ENCODE measurements around the gene MRGPRX4.
"Not testable (repeated sequence)": the region's sequence is repeated elsewhere in the genome, so short reads cannot be mapped to it uniquely, and the experiment has no call there.

Gene MRGPRX4

DNA sequence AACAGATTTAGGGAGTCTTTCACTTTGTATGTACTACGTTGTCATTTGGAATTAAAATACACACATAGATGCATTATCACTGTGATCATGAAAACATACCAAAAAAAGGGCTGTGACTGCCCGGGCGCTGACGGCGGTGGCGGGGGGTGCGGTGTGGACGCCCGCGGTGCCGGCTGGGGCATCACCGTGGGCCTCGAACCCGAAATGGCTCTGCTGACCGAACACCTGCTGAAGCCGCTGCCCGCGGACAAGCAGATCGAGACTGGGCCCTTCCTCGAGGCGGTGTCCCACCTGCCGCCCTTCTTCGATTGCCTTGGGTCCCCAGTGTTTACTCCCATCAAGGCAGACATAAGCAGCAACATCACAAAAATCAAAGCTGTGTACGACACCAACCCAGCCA is 16.2 kb downstream of the MRGPRX4 start:
- H3K27ac ChIP-seq (ENCODE audit: low read depth, low read length): no peak overlapping the region
- no peaks in the 10 kb centered on the region for H3K9me2 ChIP-seq (replicated peaks; ENCODE audit: control insufficient read depth, low read length)
- no peaks in the 10 kb centered on the region for H3K36me3 ChIP-seq (ENCODE audit: control insufficient read depth, low read length)
- H3K79me2 ChIP-seq (ENCODE audit: control insufficient read depth, low read length): no peaks in the 10 kb centered on the region
- no peak overlapping the region for H3K4me2 ChIP-seq (ENCODE audit: low read length)
- TF ChIP-seq, protein P1, sequence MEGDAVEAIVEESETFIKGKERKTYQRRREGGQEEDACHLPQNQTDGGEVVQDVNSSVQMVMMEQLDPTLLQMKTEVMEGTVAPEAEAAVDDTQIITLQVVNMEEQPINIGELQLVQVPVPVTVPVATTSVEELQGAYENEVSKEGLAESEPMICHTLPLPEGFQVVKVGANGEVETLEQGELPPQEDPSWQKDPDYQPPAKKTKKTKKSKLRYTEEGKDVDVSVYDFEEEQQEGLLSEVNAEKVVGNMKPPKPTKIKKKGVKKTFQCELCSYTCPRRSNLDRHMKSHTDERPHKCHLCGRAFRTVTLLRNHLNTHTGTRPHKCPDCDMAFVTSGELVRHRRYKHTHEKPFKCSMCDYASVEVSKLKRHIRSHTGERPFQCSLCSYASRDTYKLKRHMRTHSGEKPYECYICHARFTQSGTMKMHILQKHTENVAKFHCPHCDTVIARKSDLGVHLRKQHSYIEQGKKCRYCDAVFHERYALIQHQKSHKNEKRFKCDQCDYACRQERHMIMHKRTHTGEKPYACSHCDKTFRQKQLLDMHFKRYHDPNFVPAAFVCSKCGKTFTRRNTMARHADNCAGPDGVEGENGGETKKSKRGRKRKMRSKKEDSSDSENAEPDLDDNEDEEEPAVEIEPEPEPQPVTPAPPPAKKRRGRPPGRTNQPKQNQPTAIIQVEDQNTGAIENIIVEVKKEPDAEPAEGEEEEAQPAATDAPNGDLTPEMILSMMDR (IDR thresholded peaks at IDR 0.05; ENCODE audit: low read depth, low read length, poor library complexity, severe bottlenecking): no peak
- TF ChIP-seq EZH2phosphoT487 (IDR thresholded peaks at IDR 0.05; ENCODE audit: borderline replicate concordance, low read length): no peak
- no peaks in the 10 kb centered on the region for H3K4me1 ChIP-seq (ENCODE audit: control insufficient read depth, low read length)
- H3K27me3 ChIP-seq (ENCODE audit: control insufficient read depth, low read length): peaks cover 16% of the 10 kb centered on the region; the same call in 1 of the 2 replicates
- H3K4me3 ChIP-seq (ENCODE audit: low read length): no peak overlapping the region
- no peaks in the 10 kb centered on the region for H3F3A ChIP-seq (ENCODE audit: control insufficient read depth, insufficient read depth)
- no peaks in the 10 kb centered on the region for H4K20me1 ChIP-seq (ENCODE audit: control insufficient read depth, insufficient read depth, low read depth, low read length)
- no peaks in the 10 kb centered on the region for H3K9me3 ChIP-seq (ENCODE audit: control insufficient read depth, insufficient read depth, low read length)

DNA sequence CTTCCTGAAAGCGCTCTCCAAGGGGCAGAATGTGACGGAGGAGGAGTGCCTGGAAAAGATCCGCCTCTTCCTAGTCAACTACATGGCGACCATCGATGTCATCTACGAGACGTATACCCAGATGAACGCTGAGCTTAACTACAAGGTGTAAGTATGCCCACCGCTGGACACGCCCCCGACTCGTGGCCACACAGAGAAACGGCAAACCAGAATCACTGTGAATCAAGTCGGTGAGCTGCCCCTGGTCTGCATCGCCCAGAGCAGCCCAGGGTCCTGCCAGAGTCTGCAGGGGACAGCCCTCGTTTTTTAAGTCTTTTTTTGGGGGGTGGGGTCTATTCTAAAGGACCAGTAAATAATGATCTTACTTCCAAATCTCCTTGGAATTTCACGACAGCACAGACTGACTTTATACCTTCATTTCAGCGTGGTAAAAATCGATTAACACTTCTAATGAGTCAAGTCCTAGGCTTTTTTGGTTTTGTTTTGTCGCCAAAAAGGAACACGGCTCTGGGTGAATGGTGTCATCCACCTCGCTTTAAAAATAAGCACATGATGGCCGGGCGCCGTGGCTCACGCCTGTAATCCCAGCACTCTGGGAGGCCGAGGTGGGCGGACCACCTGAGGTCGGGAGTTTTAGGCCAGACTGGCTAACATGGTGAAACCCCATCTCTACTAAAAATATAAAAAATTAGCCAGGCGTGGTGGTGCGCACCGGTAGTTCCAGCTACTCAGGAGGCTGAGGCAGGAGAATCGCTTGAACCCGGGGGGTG is 17.0 kb downstream of the MRGPRX4 start:
- H4K20me1 ChIP-seq (ENCODE audit: control insufficient read depth, insufficient read depth, low read depth, low read length); H3K9me2 ChIP-seq (replicated peaks; ENCODE audit: control insufficient read depth, low read length); H3K9me3 ChIP-seq (ENCODE audit: control insufficient read depth, insufficient read depth, low read length); H3K4me2 ChIP-seq (ENCODE audit: low read length); H3K79me2 ChIP-seq (ENCODE audit: control insufficient read depth, low read length); H3K4me1 ChIP-seq (ENCODE audit: control insufficient read depth, low read length); H3F3A ChIP-seq (ENCODE audit: control insufficient read depth, insufficient read depth); H3K27ac ChIP-seq (ENCODE audit: low read depth, low read length); H3K4me3 ChIP-seq (ENCODE audit: low read length); H3K36me3 ChIP-seq (ENCODE audit: control insufficient read depth, low read length): not testable (repeated sequence)
- peaks cover 16% of the 10 kb centered on the region; the same call in 1 of the 2 replicates for H3K27me3 ChIP-seq (ENCODE audit: control insufficient read depth, low read length)

DNA sequence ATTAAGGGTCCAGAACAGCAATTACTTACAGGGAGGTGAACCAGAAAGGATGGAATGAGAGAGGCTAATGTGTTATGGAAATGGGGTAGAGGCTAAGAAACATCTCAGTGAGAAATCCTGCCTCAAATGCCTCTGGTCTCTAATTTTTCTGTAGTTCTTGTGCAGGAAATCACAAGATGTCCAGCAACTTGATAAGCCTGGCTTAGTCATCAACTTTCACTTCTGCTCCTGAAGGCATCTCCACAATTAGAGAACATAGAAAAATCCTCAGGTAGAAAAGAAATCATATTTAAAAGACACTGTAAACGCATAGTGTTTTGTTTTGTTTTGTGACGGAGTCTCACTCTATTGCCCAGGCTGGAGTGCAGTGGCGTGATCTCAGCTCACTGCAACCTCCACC is 18.7 kb downstream of the MRGPRX4 start:
- Histone ChIP-seq H3K36me3 (ENCODE audit: control insufficient read depth, low read length) (no peaks in the 10 kb centered on the region), H3K9me2 (replicated peaks; ENCODE audit: control insufficient read depth, low read length) (no peaks in the 10 kb centered on the region), H3K4me1 (ENCODE audit: control insufficient read depth, low read length) (no peaks in the 10 kb centered on the region), H3K27ac (ENCODE audit: low read depth, low read length) (no peak overlapping the region), H3F3A (ENCODE audit: control insufficient read depth, insufficient read depth) (no peaks in the 10 kb centered on the region), H3K79me2 (ENCODE audit: control insufficient read depth, low read length) (no peaks in the 10 kb centered on the region), H3K4me3 (ENCODE audit: low read length) (no peak overlapping the region), H4K20me1 (ENCODE audit: control insufficient read depth, insufficient read depth, low read depth, low read length) (no peaks in the 10 kb centered on the region), H3K4me2 (ENCODE audit: low read length) (no peak overlapping the region), H3K27me3 (ENCODE audit: control insufficient read depth, low read length) (peaks cover 14% of the 10 kb centered on the region; the same call in 1 of the 2 replicates), H3K9me3 (ENCODE audit: control insufficient read depth, insufficient read depth, low read length) (no peaks in the 10 kb centered on the region)
- TF ChIP-seq, protein P1 (IDR thresholded peaks at IDR 0.05; ENCODE audit: low read depth, low read length, poor library complexity, severe bottlenecking): no peak
- TF ChIP-seq EZH2phosphoT487 (IDR thresholded peaks at IDR 0.05; ENCODE audit: borderline replicate concordance, low read length): no peak

DNA sequence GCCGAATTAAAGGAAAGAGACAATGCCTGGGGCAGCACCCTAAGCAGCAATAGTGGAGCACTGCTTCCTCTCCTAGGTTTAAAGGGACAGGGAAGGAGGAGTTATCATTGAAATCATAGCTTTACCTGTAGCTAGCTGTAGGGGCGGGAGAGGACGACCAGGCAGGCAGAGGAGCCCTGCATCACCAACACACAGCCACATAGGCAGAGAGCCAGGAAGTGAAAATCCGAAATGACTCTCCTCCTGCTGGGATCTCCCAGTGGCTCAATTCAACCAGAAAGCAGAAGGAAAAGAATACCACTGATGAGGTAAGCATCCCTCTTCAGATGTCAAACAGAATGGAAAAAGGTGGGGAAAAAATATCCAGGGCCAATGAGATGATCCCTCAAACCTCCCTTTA is 20.4 kb downstream of the MRGPRX4 start:
- TF ChIP-seq, protein P1 (IDR thresholded peaks at IDR 0.05; ENCODE audit: low read depth, low read length, poor library complexity, severe bottlenecking): no peak
- no peak for TF ChIP-seq EZH2phosphoT487 (IDR thresholded peaks at IDR 0.05; ENCODE audit: borderline replicate concordance, low read length)

More for the DNA sequence above, 20.4 kb downstream of the MRGPRX4 start:
- no peaks in the 10 kb centered on the region for H3K79me2 ChIP-seq (ENCODE audit: control insufficient read depth, low read length)
- H3K4me3 ChIP-seq (ENCODE audit: low read length): no peak overlapping the region
- H3K9me2 ChIP-seq (replicated peaks; ENCODE audit: control insufficient read depth, low read length): no peaks in the 10 kb centered on the region
- no peaks in the 10 kb centered on the region for H3K36me3 ChIP-seq (ENCODE audit: control insufficient read depth, low read length)
- no peak overlapping the region for H3K4me2 ChIP-seq (ENCODE audit: low read length)
- H3K27me3 ChIP-seq (ENCODE audit: control insufficient read depth, low read length): peaks cover 13% of the 10 kb centered on the region; the same call in 1 of the 2 replicates
- H3K9me3 ChIP-seq (ENCODE audit: control insufficient read depth, insufficient read depth, low read length): peaks cover 2% of the 10 kb centered on the region; the same call in 1 of the 2 replicates
- H3K27ac ChIP-seq (ENCODE audit: low read depth, low read length): no peak overlapping the region
- H3F3A ChIP-seq (ENCODE audit: control insufficient read depth, insufficient read depth): no peaks in the 10 kb centered on the region
- no peaks in the 10 kb centered on the region for H4K20me1 ChIP-seq (ENCODE audit: control insufficient read depth, insufficient read depth, low read depth, low read length)
- no peaks in the 10 kb centered on the region for H3K4me1 ChIP-seq (ENCODE audit: control insufficient read depth, low read length)

All from DOHH2 (cell line).